NCI-H1105 (cell line): ENCODE measurements around the gene ST7.

Source experiments
- DNase-seq: peaks from one replicate; lab custom pipeline; 2025; lab: John Stamatoyannopoulos, UW

ST7 gene

GRCh38 chr7:117273325-117273724 lies 320.0 kb downstream of the ST7 start:
- no peak for DNase-seq

GRCh38 chr7:117273814-117274225 lies 320.5 kb downstream of the ST7 start:
- DNase-seq: peak; percentile 43

GRCh38 chr7:117274951-117275350 lies 321.6 kb downstream of the ST7 start:
- no peak for DNase-seq

- no peak for DNase-seq
Observed at GRCh38 chr7:117277576-117277975, 324.3 kb downstream of the ST7 start.

- DNase-seq: no peak
Observed at GRCh38 chr7:117278040-117278439, 324.7 kb downstream of the ST7 start.

GRCh38 chr7:117279203-117279602 lies 325.9 kb downstream of the ST7 start:
- no peak for DNase-seq
